ENCODE results near the gene TGFBR1.

Gene TGFBR1

GRCh38 chr9:99104459-99105151 is at the start of gene TGFBR1:
Gene TGFBR1 (plus strand): TSS chr9:99105113. CDS start chr9:99105206, 93 bp downstream.
- DNase-seq (ENCODE audit: low spot score), result peak; percentile 96

- no peak for DNase-seq (ENCODE audit: low spot score)
These were observed 49.5 kb upstream of the TGFBR1 start for GRCh38 chr9:99055384-99055783.

- no peak for DNase-seq (ENCODE audit: low spot score)
These were observed 48.7 kb upstream of the TGFBR1 start for GRCh38 chr9:99056186-99056585.

- no peak for DNase-seq (ENCODE audit: low spot score)
These were observed 47.8 kb upstream of the TGFBR1 start for GRCh38 chr9:99056886-99057664.

GRCh38 chr9:99057665-99058625 is 47.0 kb upstream of the TGFBR1 start:
- no peak for DNase-seq (ENCODE audit: low spot score)

GRCh38 chr9:99058964-99059921 is 45.7 kb upstream of the TGFBR1 start:
- DNase-seq (ENCODE audit: low spot score), result no peak

- no peak for DNase-seq (ENCODE audit: low spot score)
These were observed 44.3 kb upstream of the TGFBR1 start for GRCh38 chr9:99060621-99061020.

- DNase-seq (ENCODE audit: low spot score), result no peak
These were observed 42.4 kb upstream of the TGFBR1 start for GRCh38 chr9:99062549-99062948.

- no peak for DNase-seq (ENCODE audit: low spot score)
These were observed 41.4 kb upstream of the TGFBR1 start for GRCh38 chr9:99063522-99063921.

GRCh38 chr9:99066571-99066970 is 38.3 kb upstream of the TGFBR1 start:
- no peak for DNase-seq (ENCODE audit: low spot score)

GRCh38 chr9:99069075-99069474 is 35.8 kb upstream of the TGFBR1 start:
- no peak for DNase-seq (ENCODE audit: low spot score)

- no peak for DNase-seq (ENCODE audit: low spot score)
These were observed 35.4 kb upstream of the TGFBR1 start for GRCh38 chr9:99069546-99069945.

GRCh38 chr9:99070681-99071080 is 34.2 kb upstream of the TGFBR1 start:
- no peak for DNase-seq (ENCODE audit: low spot score)

GRCh38 chr9:99071313-99072039 is 33.4 kb upstream of the TGFBR1 start:
- no peak for DNase-seq (ENCODE audit: low spot score)

GRCh38 chr9:99072040-99072394 is 32.9 kb upstream of the TGFBR1 start:
- no peak for DNase-seq (ENCODE audit: low spot score)

- no peak for DNase-seq (ENCODE audit: low spot score)
These were observed 31.6 kb upstream of the TGFBR1 start for GRCh38 chr9:99073347-99073746.

- DNase-seq (ENCODE audit: low spot score), result no peak
These were observed 30.7 kb upstream of the TGFBR1 start for GRCh38 chr9:99073985-99074901.

GRCh38 chr9:99074902-99075245 is 30.0 kb upstream of the TGFBR1 start:
- no peak for DNase-seq (ENCODE audit: low spot score)

- peak; percentile 70 for DNase-seq (ENCODE audit: low spot score)
These were observed 29.5 kb upstream of the TGFBR1 start for GRCh38 chr9:99075246-99075912.

All from hepatic stellate cell (primary cell).